Anterior cingulate cortex (tissue), 58 donors: ENCODE data around the gene YLPM1.

Experiments used
- DNase-seq, 58 donors: peaks; one replicate each; lab custom pipeline; 2025; lab: John Stamatoyannopoulos, UW

The YLPM1 gene

DNA sequence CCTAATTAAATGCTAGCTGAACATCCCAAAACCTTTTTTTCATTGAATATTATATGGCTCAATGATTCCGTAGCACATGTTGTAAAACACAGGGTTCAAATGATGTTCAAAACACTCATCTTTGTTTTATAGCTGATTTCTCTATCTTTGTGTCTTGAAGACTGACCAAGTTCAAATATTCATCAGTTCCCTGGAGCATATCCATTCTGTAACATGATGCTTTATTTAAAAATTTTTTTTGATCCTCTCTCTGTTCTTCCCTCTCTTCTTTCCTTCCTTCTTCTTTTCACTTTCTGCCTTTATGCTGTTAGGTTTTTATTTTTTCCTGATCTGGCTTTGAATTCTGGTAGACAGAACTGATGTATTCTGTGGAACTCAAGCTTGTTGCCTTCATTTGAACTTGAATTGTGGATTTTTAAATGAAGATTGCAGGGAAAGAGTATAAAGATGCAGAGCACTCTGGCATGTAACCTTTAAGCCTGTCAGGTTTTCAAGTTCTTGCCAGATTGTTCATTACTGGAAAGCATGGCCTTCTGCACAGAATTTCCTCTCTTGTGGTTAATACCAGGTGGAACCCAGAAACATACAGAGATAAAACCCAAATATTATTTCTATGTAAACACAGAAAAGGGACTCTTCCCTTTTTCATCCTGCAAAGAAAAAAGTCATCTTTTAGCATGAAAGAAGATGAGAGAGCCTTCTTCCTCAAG is 73.3 kb downstream of the YLPM1 start:
- DNase-seq, result no peak

DNA sequence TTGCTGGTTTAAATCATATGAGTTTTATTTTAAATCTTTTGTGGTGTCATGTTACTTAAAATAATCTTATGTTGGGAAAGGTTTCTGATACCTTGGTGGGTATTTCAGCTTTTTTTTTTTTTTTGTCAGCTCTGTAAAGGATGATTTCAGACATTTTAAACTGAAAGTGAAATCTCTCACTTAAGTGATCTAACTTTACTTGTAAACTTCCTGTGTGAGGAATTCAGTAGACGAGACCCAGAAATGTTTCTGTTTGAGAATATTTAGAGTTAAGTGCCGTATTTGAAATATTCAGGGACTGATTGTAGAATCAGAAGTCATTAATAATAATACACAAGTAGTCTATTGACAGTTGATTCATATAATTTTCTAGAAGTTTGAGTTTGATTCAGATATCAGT is 75.0 kb downstream of the YLPM1 start:
- DNase-seq, result no peak

DNA sequence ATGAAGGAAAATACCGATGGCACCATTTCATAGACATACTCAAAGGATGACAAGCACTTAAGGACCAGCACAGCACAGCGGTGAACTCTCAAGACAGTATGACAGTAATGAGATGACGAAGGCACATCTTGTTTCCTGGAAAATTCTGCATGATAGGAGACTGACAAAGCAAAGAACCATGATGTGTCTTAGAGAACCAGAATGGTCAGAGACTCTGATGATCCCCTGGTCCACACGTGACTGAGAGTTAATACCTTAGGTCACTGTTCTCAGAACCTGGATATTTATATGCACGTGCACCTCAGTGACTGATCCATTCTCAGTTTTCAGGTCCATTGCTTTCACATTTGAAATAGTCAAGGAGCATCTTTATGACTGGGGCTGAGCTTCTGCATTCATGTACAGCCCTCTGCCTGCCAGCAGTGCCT is 77.5 kb downstream of the YLPM1 start:
- DNase-seq, result no peak

DNA sequence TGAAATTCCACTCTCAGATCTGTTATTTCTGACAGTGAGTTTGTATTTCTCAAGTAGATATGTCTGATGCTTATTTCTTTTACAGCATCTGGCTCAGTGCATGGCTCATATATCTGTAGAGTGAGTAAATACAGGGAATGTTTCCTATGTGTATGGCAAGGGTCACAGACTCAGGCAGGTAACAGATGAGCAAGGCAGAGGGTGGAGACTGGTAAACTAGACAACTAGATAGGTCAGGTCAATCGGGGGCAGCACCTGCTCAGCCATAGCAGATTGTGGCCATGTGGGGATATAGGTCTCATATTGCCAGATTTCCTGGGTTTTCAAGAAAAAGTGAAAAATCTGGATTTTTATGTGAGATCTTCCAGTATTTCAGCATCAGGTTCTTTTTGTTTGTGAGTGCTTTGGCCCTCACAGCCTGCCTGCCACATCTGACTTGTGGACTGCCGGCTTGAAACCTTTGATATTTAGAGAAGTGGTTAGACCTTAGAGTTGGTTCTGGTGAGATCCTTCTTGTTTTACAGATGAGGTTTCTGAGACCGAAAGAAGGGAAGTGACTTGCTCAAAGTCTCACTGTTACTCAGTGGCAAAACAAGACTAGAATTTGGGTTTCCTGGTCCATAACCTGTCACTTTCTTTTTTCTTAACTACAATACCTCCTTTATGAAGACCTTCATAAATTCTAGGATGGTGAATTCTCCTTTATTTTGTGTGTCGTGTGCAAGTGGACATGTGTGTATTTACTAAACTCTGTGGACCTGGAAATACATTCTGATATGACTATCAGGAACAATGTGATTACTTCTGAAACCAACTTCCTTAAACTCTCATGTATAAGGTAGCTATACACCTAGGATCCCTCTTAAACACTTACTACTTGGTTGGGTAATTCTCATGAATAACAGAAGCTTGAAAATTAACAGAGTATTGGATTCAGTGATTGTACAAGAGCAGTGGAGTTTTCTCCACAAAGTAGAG is 78.4 kb downstream of the YLPM1 start:
- DNase-seq, result no peak

DNA sequence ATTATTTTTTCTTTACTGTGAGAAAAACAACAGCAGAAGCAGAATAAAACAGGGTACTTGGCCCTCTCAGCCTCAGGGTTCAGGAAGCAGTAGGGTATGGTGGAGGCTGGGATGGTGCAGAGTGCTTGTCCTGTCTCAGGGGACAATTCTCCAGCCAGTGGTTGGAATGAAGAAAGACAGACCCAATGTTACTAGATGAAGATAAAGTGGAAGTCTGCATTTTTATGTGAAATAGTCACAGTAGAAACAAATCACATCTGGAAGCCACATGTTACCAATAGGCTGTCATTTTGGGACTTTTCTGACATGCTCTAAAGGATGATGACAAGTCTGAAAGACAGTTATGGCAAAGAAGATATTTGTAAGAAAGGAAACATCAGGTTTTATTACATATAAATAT is 80.5 kb downstream of the YLPM1 start:
- DNase-seq, result no peak

DNA sequence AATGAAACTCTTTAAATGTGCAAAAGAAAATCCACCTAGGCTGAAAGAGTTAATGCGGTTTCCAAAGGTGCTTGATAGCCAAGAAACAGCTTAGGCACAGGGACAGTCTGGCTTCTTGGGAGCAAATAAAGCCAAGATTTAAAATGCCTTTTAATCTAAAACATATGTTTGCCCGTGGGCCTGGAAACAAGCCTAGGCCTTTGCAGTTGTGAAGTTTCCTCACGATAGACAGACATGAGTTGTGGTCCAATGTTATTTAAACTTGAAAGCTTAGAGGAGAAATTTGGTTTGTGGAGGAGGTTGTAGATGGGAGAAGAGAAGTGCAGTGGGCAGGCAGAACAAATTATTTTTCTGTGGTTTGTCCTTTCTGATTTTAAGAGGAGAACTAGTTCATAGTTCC is 83.1 kb downstream of the YLPM1 start:
- no peak for DNase-seq

DNA sequence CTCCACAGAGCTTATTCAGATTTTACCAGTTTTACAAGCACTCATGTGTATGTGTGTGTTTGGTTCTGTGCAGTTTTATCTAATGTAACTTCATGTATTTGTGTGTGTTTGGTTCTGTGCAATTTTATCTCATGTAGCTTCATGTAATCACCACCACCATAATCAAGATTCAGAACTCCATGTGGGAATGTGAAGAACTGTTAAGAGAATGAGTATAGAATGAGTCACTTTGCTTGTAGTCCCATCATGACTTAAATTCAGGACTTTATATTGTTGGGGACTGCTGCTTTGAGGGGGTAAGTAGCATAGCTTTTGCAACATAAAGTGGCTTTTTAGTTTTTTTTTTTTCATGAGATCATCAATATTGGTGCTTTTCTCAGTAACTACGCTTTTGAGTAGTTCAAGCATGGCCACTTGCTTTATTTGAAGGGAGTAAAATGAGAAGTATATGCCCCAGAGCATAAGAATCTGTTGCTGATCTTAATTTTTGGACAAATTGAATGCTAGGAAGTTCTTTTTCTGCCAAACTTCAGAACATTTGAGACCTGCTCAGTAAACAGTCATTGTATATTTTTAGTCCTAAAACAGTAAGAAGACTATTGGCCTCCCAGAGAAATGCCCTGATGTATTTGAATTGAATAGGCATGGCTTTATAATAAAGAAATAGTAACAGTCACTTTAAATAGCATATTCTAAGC is 84.0 kb downstream of the YLPM1 start:
- no peak for DNase-seq

DNA sequence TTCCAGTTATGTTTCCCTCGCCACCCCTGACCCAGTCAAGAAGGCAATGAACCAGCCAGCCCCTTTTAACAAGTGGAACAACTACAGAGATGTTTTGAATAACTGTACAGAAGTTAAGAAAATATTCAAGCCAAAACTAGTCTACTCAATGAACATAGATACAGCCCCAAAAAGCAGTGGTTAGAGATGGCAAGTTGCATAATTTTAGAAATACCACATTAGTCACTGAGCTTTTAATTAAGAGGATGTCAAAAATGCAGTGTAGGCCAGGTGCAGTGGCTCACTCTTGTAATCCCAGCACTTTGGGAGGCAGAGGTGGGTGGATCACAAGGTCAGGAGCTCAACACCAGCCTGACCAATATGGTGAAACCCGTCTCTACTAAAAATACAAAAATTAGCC is 85.7 kb downstream of the YLPM1 start:
- DNase-seq, result no peak

DNA sequence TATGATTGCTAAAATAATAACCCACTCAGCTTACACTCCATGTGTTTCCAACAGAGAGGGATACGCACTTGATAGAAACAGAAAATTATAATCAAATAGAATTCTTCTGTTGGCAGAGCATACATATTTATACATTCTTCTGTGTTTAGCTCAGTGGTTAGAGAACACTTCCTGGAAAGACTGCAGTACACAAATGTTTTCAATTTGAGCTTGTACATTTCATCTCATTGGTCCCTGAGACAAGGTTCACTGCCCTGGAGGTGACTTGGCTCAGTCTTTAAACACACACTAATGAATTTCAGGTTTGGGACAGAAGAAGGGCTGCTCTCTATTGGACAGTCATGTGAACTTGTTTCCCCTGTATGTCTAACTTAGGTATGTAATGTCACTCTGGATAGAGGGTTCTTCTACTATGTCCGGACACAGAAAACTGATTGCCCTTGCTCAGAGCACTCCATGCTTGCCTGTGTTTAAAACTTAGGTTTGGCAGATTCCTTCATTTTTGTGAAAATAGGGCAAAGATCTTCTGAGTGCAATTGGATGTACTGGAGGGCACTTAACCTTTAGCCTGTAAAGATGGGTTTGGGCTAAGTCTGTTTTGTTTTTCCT is 89.9 kb downstream of the YLPM1 start:
- no peak for DNase-seq

DNA sequence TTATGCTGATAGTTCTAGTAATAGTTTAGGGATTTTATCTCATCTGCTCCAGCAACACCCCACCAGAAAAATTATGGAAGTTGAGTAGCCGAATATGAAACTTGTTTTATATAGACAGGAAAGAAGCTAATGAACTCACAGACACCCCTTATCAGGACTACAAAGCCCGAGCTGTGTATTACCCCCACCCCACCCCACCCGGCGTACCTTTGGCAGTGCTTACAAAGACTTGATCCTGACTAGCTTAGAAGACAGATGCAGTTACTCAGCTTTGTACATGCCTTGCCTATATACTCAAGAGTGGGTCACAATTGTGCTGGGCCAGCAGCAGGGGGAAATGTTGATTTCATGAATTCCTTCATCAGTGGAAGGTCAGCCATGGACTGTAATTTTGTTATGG is 90.5 kb downstream of the YLPM1 start:
- no peak for DNase-seq

DNA sequence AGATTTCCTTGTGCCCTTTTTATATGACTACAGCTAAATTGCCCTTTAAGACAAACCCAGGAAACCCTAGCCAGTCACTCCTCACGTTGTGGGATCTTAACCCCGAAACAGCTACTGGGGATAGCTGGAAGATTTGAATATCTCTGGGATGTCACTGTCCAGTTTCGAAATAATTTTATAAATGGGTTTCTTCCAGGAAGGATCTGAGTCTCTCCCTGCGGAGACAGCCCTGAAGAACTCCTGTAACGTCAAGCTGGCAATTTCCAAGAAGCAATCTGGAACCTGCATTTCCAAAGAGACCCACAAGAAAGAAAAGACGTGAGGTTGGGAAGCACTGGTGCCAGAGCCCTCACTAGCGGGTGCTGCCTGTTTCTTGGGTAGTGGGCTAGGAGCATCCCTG is 91.9 kb downstream of the YLPM1 start:
- no peak for DNase-seq

DNA sequence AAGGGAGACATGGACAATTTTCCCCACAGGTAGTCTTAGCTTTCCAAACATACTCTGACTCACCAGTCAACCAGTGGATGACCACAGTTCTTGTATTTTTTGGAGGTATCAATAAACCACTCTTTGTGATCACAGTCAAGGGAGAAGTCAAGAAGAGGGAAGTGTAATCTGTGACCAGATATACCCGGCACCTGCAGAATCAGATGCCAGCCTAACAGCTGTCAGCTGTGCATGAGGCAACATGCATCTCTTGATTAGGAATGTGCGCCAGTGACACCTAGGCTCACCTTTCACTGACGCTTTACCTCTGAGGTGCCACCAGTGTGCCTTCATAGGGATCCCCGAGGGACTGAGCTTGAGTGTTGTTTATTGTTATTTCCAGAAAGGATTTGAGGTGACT is 92.8 kb downstream of the YLPM1 start:
- no peak for DNase-seq

DNA sequence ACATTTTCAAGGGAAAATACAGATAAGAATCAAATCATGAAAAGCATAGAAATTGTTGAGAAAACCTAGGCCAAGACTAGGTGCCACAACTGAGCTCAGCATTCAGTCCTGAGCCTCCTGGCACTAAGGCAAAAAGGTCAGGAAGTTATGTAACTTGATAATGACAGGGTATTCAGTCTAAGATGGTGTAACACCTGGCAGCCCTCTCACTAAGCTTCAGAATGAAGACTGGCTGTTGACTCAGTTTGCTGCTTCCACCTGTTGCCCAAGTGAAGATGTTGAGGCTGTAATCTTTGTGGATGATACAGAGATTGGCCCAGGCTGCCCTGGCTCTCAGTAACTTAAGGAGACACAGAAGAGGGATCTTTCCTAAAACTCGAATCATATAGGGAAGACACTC is 93.2 kb downstream of the YLPM1 start:
- no peak for DNase-seq

DNA sequence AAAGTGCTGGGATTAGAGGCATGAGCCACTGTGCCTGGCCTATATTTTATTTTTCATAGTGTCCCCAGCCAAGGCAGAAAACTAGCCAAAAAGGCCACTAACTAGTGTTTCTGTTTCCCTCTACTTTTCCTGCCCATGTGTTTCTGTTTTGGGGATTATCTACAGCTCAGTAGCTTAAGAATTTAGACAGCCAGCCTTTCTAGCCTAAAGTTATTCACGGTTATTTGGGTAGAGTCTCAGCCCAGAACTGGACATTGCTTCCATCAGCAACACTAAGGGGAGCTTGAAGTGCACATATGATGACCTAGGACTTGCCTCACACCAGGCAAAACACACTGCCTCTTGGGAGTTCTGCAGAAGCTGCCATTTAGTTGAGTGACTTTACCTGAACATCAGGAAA is 94.9 kb downstream of the YLPM1 start:
- no peak for DNase-seq

DNA sequence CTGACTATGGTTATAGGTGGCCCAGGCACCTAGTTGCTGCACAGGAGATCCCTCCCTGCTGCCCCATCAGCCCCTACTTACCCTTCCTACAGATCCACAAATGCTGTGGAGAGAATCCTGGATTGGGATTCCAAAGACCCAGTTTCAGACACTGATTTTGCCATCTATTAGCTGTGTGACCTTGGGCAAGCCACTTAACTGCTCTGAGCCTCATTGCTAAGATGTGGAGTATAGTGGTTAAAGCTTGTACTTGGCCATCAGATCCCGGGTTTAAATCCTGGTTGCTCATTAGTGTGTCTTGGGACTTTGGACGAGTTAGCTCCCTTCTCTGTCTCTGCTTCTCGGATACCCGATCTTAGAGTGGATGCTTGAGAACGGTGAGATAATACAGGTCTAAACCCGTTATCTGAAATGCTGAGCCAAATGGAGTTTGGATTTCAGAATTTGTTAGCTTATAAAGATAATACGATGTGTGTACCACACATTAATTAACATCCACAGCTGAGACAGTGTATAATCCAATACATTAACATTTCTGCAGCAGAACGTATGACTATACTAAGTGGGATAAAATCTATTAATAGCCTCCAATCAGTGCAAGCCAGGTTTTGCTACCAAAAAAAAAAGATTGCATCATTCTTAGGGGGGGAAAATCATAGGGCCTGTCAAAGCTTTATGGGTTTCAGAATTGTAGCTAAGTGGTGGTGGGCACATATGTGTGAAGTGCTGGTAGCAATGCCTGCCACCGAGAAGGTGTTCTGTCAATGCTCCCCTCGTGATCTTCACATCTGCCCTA is 96.8 kb downstream of the YLPM1 start:
- DNase-seq, result no peak

DNA sequence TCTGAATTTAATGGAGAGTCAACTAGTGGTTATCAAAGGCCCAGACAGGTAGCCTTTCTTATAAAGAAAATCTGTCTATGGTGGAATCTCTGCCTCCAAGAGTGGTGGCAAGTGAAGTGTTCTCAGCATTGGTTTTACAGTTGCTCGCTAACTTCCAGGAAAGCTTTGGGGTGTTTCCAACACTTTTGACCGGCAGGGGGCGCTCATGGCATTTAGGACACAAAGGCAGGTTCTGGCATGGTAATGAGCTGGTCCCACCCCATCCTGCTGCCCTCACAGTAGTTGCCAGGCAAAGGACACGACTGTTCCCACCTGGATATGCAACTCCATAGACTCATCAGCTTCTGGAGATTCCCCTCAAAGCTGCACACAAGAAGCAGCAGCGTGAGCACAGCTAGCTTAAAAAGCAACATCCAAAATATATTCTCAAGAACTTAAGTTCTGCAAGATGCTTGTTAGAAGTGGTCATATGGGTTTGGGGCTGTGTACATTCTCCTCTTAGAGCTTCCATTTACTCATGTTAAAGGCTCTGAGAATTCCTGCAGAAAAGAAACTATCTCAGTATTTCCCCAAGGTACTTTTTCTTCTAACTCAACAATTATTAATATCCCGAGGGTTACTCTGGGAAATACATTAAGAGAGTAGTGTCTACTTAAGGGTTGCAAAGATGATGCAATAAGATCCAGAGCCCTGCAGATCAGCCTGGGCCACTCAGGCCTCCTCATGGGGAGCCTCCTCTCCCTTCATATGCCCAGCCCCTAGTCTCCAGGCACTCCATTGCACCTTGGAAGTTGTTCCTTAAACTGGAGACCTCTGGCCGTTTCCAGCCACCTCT is 98.0 kb downstream of the YLPM1 start:
- peak in 56 of 58 donors; percentile 26 to 95 (median 72) for DNase-seq

DNA sequence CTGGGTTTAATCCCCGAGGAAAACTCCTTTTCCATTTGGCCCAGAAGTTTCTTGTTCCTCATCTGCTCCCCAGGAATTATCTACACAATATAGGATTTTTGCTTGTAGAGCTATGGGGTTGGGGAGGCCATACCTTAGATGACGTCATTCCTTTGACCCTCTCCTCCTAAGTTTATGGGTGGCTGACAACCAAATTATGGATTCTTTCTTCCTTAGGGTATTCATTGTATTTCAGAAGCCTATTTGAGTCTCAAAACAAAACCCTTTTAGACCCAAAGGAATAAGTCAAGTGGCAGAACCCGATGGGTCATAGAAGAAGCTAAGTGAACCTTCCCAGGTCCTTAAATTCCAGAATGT is 98.6 kb downstream of the YLPM1 start:
- no peak for DNase-seq

DNA sequence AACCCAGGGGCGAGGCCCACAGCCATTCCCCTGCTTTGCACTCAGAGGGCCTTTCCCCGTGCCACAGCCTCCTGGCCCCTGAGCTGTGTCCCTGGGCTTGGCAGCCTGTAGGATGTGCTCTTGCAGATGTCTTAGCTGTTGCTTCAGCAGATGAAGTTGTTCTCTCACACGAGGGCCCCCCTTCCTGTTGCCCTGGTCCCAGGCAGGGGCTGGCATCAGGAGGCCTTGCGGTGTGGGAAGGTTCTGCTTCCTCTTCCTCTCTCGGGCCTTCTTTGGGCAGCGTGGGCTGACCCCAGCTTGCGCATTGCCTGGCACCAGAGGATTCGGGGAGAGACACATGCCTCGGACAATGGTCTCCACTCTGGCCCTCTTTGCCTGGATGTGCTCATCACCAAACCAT is 100.2 kb downstream of the YLPM1 start:
- peak in 23 of 58 donors; percentile 2 to 53 (median 16) for DNase-seq

DNA sequence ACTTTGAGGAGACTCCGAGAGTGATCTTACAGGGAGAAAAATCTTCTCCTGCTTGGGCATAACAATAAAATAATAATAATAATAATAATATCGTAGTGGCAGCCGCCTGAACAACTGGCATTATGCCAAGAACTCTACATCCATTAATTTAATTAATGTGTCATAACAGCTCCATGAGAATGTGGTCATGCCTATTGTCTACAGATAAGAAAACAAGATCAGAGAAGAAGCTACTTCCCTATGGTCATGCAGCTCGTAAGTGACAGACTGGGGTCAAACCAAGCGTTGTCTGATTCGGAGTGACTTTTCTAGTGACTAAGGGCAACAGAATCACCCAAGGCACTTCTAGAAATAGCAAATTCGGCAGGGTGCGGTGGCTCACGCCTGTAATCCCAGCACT is 101.1 kb downstream of the YLPM1 start:
- DNase-seq, result no peak
